Gastroesophageal sphincter (tissue), 2 donors: ENCODE measurements around the gene COL12A1.

ENCODE experiments used
- POLR2A ChIP-seq, 2 donors: fragments of 450-650 bp; IDR thresholded peaks; one replicate each; pipeline ENCODE4 v1.6.1; 2017; ENCODE audit warnings: antibody characterized with exemption in 2 of 2, mild to moderate bottlenecking in 2 of 2, moderate library complexity in 1 of 2
- POLR2AphosphoS5 ChIP-seq: sonication (generic); formaldehyde crosslinking; IDR thresholded peaks from one replicate; pipeline ENCODE4 v1.6.1; 2017; ENCODE audit warnings: antibody characterized with exemption

- TF ChIP-seq POLR2AphosphoS5 (no peak), POLR2A (IDR thresholded peaks at IDR 0.05) (no peak)
These were observed 38.5 kb downstream of the COL12A1 start for GRCh38 chr6:75167325-75167724.
